IgD-negative memory B cell (primary cell): ENCODE results near the gene CXXC5. TPM values are rescaled to one million over a fixed set of nuclear protein-coding genes. Genes with fewer than 3 reads are reported as not detected.

Experiments used
- H3K27ac Mint-ChIP-seq, 3 donors: one replicate each; pipeline ENCODE4 v1.8.0; 2020 to 2022; ENCODE audit warnings: mild to moderate bottlenecking in 3 of 3, mixed read lengths in 3 of 3, moderate library complexity in 1 of 3
- H3K27me3 Mint-ChIP-seq: one replicate; pipeline ENCODE4 v1.8.0; 2021; ENCODE audit warnings: mixed read lengths
- H3K36me3 Mint-ChIP-seq: one replicate; pipeline ENCODE4 v1.8.0; 2020; ENCODE audit warnings: mild to moderate bottlenecking, mixed read lengths
- H3K4me1 Mint-ChIP-seq, 3 donors: one replicate each; pipeline ENCODE4 v1.8.0; 2020 to 2022; ENCODE audit warnings: mixed read lengths in 3 of 3, mild to moderate bottlenecking in 1 of 3
- H3K4me3 Mint-ChIP-seq, 4 donors: one replicate each; pipeline ENCODE4 v1.8.0; 2020 to 2022; ENCODE audit warnings: mild to moderate bottlenecking in 4 of 4, mixed read lengths in 4 of 4, moderate library complexity in 3 of 4
- H3K9me3 Mint-ChIP-seq, 3 donors: one replicate each; pipeline ENCODE4 v1.8.0; 2020 to 2021; ENCODE audit warnings: mixed read lengths in 3 of 3, mild to moderate bottlenecking in 1 of 3
- polyA plus RNA-seq: library from polyadenylated mRNA; unstranded; fragments of 300-500 nt; fragmentation: Illumina TruSeq; gene quantifications from one replicate; pipeline ENCODE4 v1.2.3, GENCODE V29; 2021

The CXXC5 gene
- polyA plus RNA-seq, 1 donor from 2014 or later, result 447 TPM

DNA sequence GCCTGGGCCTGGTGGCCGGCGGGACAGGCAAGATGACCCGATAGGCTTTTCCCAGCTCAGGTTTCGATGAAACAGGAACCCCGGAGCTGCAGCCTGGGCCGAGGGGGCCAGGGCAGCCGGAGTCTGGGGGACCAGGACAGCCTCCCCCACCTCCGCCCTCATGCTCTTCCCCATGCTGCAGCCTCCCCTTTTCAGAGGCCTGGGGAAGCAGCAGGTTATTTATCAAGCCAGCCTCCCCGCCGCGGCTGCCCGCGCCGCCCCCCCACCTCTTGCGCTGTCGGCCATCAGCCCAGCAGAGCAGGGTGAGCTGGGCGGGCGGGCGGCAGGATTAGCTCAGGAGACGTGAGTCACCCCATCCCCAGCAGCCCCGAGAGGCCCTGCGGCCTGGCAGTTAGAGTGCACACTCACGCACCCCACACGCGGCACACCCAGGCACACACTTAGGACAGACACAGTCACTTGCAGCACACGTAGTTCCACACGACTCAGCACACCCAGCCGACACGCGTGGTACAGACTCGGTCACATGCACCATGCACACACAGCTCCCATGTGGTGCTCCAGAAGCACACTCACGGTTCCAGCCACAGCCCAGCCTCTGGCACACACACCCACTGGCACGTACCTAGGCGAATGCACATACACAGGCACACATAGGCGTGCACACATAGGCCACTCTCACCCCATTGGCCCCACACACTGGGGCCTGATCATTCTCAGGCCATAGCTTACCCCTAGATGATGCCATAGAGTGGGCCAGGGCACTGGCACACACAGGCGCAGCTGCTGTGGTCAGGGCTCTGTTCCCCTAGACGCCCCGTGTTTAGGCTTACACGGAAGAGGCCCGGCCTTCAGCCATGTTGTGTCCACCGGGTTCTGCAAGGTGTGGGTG is 13.0 kb downstream of the CXXC5 start:
- H3K4me1 Mint-ChIP-seq, result peaks cover 54 to 74% (median 71%) of the 10 kb centered on the region in 3 donors

GRCh38 chr5:139662617-139663016 is 14.5 kb downstream of the CXXC5 start:
- no peaks in the 10 kb centered on the region for H3K27me3 Mint-ChIP-seq
- peak overlapping the region; percentile 59 to 89 (median 84) for H3K4me3 Mint-ChIP-seq
- H3K36me3 Mint-ChIP-seq, result peaks cover 4% of the 10 kb centered on the region
- H3K27ac Mint-ChIP-seq, result peak overlapping the region; percentile 86 to 99 (median 93)
- no peaks in the 10 kb centered on the region for H3K9me3 Mint-ChIP-seq
- H3K4me1 Mint-ChIP-seq, result peaks cover 53 to 75% (median 72%) of the 10 kb centered on the region in 3 donors

More for the DNA sequence above, 13.0 kb downstream of the CXXC5 start:
- Mint-ChIP-seq H3K27ac (peak overlapping the region; percentile 86 to 99 (median 93)), H3K36me3 (peaks cover 4% of the 10 kb centered on the region), H3K27me3 (no peaks in the 10 kb centered on the region), H3K4me3 (peak overlapping the region; percentile 70 to 89 (median 84)), H3K9me3 (no peaks in the 10 kb centered on the region)

DNA sequence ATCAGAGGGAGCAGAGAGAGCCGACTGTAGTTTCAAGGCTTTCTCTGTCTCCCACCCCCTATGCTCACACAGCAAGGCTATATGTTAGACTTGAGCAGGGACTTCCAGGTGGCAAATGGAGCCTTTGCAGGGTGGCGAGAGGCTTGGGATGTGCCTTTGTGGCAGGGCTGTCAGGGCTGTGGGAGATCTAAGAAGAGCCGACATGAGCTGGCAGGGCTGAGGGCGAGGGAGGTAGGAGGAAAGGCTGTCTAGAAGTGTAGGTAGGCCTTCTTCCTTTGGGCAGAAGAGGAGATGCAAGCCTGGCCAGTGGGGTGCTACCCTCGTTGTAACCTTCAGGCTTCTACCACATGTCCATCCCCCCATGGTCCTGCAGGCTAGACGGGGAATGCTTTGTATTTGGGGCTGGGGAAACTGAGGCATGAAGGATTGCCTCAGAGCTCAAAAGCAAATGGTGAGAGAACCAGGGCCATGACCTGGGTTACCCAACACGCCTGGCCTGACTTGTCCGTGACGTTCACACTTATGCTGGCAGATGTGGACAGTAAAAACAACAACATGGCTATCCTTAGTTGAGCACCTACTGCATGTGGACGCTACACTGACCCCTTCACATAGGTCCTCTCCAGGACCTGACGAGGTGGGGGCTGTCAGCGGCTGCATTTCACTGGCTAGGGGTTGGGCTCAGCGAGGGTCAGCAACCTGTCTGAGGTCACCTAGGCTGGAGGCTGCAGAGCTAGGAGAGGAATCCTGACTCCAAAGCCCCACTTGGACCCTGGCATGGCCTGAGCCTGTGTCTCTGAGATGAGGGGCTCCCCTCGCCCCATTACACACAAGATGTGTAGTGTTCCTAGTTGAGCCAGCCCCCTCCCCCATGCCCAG is 15.3 kb downstream of the CXXC5 start:
- H3K27ac Mint-ChIP-seq, result peak overlapping the region; percentile 86 to 99 (median 94)
- no peaks in the 10 kb centered on the region for H3K9me3 Mint-ChIP-seq

DNA sequence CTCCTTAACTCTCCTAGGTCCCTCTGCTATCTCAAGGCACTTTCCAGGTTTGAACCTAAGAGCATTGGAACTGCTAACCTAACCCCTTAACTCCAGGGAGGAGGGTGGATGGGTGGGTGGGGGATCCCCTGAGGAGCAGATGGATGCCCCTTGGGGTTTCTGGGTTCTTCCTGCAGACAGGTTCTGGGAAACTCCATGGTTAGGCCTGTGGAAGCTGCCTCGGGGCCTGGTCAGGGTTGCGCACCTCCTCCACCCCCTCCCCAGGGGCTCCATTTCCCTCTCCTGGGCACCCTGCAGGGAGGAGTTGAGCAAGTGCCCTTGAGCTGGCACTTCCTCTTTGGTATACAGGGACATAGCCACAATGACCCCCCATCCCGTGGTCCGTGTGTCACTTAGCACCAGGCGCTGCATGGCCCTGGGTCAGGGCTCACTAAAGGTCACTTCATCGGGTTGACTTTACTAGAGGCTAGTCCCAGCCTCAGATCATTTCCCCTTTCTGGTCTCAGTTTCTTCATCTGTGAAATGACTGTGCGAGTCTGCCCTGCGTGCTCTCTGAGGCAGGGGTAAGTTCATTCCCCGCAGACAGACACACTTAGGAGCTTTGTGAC is 16.0 kb downstream of the CXXC5 start:
- H3K4me3 Mint-ChIP-seq, result peak overlapping the region; percentile 62 to 94 (median 84)
- peak overlapping the region; percentile 86 to 95 (median 94) for H3K27ac Mint-ChIP-seq
- peaks cover 43 to 70% (median 63%) of the 10 kb centered on the region in 3 donors for H3K4me1 Mint-ChIP-seq
- H3K9me3 Mint-ChIP-seq, result no peaks in the 10 kb centered on the region
- H3K27me3 Mint-ChIP-seq, result no peaks in the 10 kb centered on the region
- no peaks in the 10 kb centered on the region for H3K36me3 Mint-ChIP-seq

More for the DNA sequence above, 15.3 kb downstream of the CXXC5 start:
- Mint-ChIP-seq H3K27me3 (no peaks in the 10 kb centered on the region), H3K4me1 (peaks cover 50 to 72% (median 67%) of the 10 kb centered on the region in 3 donors), H3K36me3 (peaks cover 3% of the 10 kb centered on the region), H3K4me3 (peak overlapping the region; percentile 59 to 94 (median 84))

DNA sequence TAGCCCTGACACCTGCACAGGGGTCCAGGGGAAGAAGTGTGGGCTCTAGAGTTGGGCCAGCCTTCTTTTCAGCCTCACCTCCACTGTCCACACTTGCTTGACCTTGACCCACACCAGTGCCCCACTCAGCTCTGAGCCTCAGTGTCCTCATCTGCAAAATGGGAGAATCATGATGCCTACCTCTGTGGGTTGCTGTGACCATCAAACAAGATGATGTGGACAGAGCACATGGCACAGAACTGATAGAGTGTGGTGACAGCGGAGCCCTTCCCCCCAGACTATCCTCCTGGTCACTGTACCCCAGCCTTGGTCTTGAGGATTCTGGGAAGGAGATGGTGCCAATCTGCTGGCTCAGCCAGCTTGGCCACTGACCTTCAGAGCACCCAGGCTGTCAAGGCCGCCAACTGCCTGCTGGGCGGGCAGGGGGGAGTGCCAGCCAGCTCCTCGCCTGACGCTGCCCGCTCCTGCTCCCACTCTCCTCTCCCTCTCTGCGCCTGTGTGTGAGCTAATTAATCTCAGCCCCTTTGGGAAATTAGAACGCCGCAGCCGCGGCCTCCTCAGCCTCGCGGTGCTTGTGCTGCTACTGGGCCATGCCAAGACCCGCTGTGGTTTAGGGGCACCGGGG is 16.7 kb downstream of the CXXC5 start:
- Mint-ChIP-seq H3K4me3 (peak overlapping the region in 3 of 4 donors; percentile 82 to 94 (median 86)), H3K27me3 (no peaks in the 10 kb centered on the region), H3K36me3 (no peaks in the 10 kb centered on the region), H3K4me1 (peaks cover 43 to 73% (median 65%) of the 10 kb centered on the region in 3 donors), H3K27ac (peak overlapping the region; percentile 86 to 95 (median 94)), H3K9me3 (no peaks in the 10 kb centered on the region)

DNA sequence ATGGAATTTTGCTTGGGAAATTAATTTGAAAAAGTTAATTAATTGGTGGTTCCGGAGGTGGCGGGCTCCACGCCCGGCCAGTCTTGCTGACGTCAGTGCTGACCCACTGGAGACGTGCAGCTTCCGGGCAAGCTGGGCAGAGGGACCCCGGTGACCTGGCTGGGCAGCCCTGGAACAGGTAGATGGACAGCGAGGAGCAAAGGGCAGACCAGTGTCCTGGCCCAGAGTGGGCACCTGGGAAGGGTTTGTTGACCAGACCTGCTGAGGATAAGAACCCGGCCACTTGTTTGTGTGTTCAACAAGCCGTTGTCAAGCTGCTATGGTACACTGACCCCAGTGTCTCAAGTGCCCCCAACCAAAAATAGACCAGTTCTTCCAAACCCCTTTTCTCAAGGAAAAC is 17.5 kb downstream of the CXXC5 start:
- peaks cover 48 to 71% (median 66%) of the 10 kb centered on the region in 3 donors for H3K4me1 Mint-ChIP-seq
- no peaks in the 10 kb centered on the region for H3K36me3 Mint-ChIP-seq
- no peaks in the 10 kb centered on the region for H3K27me3 Mint-ChIP-seq
- H3K4me3 Mint-ChIP-seq, result peak overlapping the region in 3 of 4 donors; percentile 41 to 82 (median 79)
- H3K9me3 Mint-ChIP-seq, result no peaks in the 10 kb centered on the region
- peak overlapping the region; percentile 80 to 86 (median 81) for H3K27ac Mint-ChIP-seq

DNA sequence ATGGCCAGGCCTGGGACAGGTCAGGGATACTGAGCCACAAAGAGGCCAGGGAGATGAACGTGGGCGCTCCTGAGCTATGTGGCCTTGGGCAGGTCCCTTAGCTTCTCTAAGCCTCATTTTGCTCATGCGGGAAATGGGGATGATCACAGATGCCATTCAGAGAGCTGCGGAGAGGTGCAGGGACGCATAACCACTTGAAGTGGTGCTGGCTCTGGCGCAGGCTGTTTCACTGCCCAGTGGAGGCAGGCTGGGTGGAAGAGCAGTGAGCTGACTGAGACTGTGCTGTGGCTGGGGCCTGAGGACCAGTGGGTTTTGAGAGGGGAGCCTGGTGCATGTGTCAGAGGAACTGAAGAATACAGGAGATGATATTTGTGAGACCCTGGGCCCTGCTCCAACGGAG is 18.4 kb downstream of the CXXC5 start:
- Mint-ChIP-seq H3K4me1 (peaks cover 45 to 70% (median 65%) of the 10 kb centered on the region in 3 donors), H3K27me3 (no peaks in the 10 kb centered on the region), H3K36me3 (no peaks in the 10 kb centered on the region), H3K4me3 (peak overlapping the region; percentile 66 to 94 (median 84)), H3K27ac (peak overlapping the region; percentile 86 to 94 (median 93)), H3K9me3 (no peaks in the 10 kb centered on the region)

DNA sequence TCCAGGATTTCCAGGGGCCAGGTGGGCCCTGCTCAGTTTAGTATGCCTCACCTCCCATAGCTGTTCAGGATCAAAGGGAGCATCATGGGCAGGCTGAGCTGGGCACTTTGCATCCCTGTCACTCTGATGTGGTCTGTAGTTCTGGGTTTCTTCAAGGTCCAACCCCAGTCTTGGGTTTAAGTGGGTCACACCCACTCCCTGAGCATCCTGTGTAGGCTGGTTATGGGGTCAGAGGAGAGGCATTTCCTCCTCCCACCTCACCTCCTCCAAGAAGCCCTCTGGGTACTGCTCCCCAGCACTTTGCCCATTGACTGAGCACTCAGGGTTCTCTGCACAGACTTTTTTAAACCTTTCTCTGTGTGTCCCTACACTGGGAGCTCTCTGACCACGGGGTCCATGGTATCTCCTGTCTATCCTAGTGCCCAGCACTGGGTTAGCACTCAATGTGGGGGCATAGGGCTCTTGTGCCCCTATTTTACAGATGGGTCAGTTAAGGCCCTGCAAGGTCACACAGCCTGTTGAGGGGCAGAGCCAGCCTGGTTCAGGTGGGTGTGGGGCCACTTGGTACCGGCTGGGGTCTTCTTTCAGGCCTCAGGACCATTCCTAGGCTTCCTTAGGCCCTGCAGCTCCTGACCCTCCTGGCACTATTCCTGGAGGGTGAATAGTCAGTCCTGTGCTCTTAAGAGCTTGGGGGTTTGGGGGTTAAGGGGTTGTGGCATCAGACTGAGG is 19.0 kb downstream of the CXXC5 start:
- H3K4me3 Mint-ChIP-seq, result peak overlapping the region; percentile 77 to 94 (median 84)
- H3K36me3 Mint-ChIP-seq, result peaks cover 1% of the 10 kb centered on the region
- H3K4me1 Mint-ChIP-seq, result peaks cover 43 to 66% (median 62%) of the 10 kb centered on the region in 3 donors
- H3K27ac Mint-ChIP-seq, result peak overlapping the region; percentile 86 to 94 (median 93)
- H3K9me3 Mint-ChIP-seq, result no peaks in the 10 kb centered on the region
- H3K27me3 Mint-ChIP-seq, result no peaks in the 10 kb centered on the region

DNA sequence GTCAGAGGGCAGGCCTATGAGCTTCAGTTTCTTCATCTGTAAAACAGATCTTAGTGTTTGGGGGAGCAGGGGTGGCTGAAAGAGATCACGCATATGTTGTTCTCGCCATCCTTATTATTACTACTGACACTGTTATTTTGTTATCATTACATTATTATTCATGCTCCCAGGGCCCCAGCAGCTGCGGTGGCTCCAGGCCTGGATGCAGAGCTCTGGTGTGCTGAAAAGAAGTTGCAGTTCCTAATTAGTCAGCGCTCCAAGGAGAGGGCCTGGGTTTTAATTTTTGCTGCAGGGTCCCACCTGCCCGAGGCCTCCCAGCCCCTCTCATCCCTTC is 19.5 kb downstream of the CXXC5 start:
- Mint-ChIP-seq H3K4me1 (peaks cover 38 to 66% (median 62%) of the 10 kb centered on the region in 3 donors), H3K27me3 (no peaks in the 10 kb centered on the region), H3K36me3 (peaks cover 1% of the 10 kb centered on the region)

GRCh38 chr5:139668064-139668880 is 20.1 kb downstream of the CXXC5 start:
- Mint-ChIP-seq H3K36me3 (peaks cover 1% of the 10 kb centered on the region), H3K4me3 (peak overlapping the region; percentile 77 to 98 (median 90)), H3K27me3 (no peaks in the 10 kb centered on the region), H3K4me1 (peaks cover 32 to 64% (median 58%) of the 10 kb centered on the region in 3 donors), H3K27ac (peak overlapping the region; percentile 86 to 98 (median 94)), H3K9me3 (no peaks in the 10 kb centered on the region)

More for the DNA sequence above, 19.5 kb downstream of the CXXC5 start:
- H3K27ac Mint-ChIP-seq, result peak overlapping the region; percentile 85 to 94 (median 86)
- H3K9me3 Mint-ChIP-seq, result no peaks in the 10 kb centered on the region
- peak overlapping the region; percentile 77 to 94 (median 84) for H3K4me3 Mint-ChIP-seq

DNA sequence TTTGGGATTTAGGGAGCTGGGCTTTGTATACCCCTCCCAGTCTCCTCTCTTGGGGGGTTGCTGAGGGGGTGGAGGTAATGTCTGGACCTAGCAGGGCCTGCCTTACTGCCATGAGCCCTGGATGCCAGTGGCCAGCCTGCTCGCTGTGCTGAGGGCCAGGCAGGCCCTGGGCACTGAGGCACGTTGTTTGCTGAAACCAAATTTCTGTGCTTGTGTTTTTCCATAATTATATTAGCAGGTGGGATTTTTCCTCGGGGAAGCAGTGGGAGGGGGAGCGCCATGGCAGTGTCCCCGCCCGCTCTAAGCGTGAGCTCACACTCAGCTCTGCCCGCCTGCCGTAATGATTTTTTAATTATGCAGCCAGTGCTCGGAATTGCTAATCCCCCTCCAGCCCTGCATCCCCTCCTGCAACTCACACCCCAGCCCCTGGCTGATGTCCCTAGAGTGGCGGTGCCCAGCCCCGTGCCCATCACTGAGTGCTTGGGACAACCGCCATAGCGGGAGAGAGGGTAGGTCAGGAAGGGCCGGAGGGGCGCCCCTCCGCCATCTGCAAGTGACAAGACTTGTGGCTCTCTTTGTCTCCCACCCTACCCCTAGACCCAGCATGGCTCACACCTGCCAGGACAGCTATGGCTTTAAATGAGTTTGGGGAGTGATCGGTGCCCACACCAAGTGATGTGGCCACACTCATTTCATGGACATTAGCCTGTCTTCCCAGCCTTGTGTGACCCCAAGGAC is 20.9 kb downstream of the CXXC5 start:
- peaks cover 28 to 63% (median 54%) of the 10 kb centered on the region in 3 donors for H3K4me1 Mint-ChIP-seq
- peak overlapping the region; percentile 86 to 98 (median 94) for H3K27ac Mint-ChIP-seq
- peaks cover 1% of the 10 kb centered on the region for H3K36me3 Mint-ChIP-seq
- peak overlapping the region; percentile 77 to 98 (median 90) for H3K4me3 Mint-ChIP-seq
- no peaks in the 10 kb centered on the region for H3K27me3 Mint-ChIP-seq
- H3K9me3 Mint-ChIP-seq, result no peaks in the 10 kb centered on the region

DNA sequence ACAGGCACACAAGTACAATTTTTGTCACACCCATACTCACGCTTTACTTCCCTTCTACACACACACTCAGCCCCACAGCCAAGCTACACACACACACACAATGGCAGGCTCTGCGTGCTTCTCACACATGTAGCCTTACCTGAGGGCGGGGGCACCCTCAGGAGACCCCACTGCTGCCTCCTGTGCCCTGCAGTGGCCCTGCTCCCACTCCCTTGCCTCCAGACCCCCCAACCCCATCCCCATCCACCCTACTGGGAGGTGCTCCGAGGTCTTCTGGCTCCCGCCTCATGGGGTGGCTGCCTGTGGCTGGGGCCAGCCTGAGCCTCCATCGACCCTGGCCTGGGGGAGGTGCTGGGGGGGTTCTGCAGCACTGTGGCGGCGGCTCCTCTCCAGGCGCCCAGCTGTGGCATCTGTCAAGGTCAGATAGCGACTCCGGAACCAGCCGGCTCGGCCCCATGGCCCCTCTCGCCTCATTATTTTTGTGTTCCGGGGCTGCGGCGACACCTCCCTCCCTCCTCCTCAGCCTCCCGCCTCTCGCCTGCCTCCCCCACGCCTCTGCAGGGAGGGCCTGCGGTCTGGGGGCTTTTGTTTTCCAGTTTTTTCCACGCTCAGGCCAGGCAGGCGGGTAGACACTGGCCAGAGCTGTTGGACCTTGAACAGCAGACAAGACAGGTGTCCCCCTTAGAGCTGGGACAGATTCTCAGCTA is 21.7 kb downstream of the CXXC5 start:
- Mint-ChIP-seq H3K27me3 (no peaks in the 10 kb centered on the region), H3K27ac (peak overlapping the region; percentile 86 to 98 (median 94)), H3K4me1 (peaks cover 23 to 60% (median 49%) of the 10 kb centered on the region in 3 donors), H3K9me3 (no peaks in the 10 kb centered on the region), H3K36me3 (peaks cover 1% of the 10 kb centered on the region), H3K4me3 (peak overlapping the region; percentile 77 to 98 (median 90))
